ENCODE data around the gene ADCY5.

Gene ADCY5

GRCh38 chr3:123464211-123464610 is 15.3 kb upstream of the ADCY5 start:
- Histone ChIP-seq H3K9ac (ENCODE audit: low read length in 5 of 5) (no peak overlapping the region), H3K36me3 (ENCODE audit: control insufficient read depth in 5 of 5, insufficient read depth in 5 of 5, low read length in 5 of 5) (no peaks in the 10 kb centered on the region), H3K9me3 (ENCODE audit: control insufficient read depth in 5 of 5, low read length in 5 of 5) (no peaks in the 10 kb centered on the region), H3K4me1 (ENCODE audit: control insufficient read depth in 5 of 5, insufficient read depth in 5 of 5, low read length in 5 of 5) (peaks cover 0 to 3% (median 0%) of the 10 kb centered on the region in 5 donors), H3K27ac (ENCODE audit: low read depth, low read length) (no peak overlapping the region), H3K27me3 (ENCODE audit: control insufficient read depth in 5 of 5, insufficient read depth in 4 of 5, low read length in 5 of 5) (peaks cover 0 to 5% (median 0%) of the 10 kb centered on the region in 5 donors), H3K4me3 (ENCODE audit: low read depth in 1 of 5, low read length in 5 of 5) (no peak overlapping the region)

DNA sequence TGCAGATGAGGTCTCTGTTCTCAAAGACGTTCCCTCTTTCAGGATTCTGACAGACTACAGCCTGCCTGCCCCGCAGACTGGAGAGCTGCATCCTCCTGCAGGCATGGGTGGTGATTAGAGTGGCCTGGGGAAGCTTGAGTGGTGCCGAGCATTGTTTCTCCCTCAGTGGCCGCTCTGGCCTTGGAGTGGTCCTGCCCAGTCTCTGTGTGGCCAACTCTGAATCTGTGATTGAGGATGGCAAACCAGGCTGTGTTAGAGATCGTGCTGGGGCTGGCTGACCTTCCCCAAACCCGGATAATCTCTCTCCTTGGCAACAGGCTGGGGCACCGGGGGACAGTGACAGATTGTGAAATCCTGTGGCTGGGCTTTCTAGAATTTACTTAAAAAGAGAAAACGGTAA is 11.0 kb upstream of the ADCY5 start:
- H3K9me3 ChIP-seq (ENCODE audit: control insufficient read depth in 5 of 5, low read length in 5 of 5), result no peaks in the 10 kb centered on the region
- peaks cover 0 to 3% (median 0%) of the 10 kb centered on the region in 5 donors for H3K4me1 ChIP-seq (ENCODE audit: control insufficient read depth in 5 of 5, insufficient read depth in 5 of 5, low read length in 5 of 5)
- H3K27ac ChIP-seq (ENCODE audit: low read depth, low read length), result no peak overlapping the region
- H3K36me3 ChIP-seq (ENCODE audit: control insufficient read depth in 5 of 5, insufficient read depth in 5 of 5, low read length in 5 of 5), result no peaks in the 10 kb centered on the region
- H3K27me3 ChIP-seq (ENCODE audit: control insufficient read depth in 5 of 5, insufficient read depth in 4 of 5, low read length in 5 of 5), result peaks cover 0 to 7% (median 0%) of the 10 kb centered on the region in 5 donors
- no peak overlapping the region for H3K4me3 ChIP-seq (ENCODE audit: low read depth in 1 of 5, low read length in 5 of 5)
- H3K9ac ChIP-seq (ENCODE audit: low read length in 5 of 5), result no peak overlapping the region

DNA sequence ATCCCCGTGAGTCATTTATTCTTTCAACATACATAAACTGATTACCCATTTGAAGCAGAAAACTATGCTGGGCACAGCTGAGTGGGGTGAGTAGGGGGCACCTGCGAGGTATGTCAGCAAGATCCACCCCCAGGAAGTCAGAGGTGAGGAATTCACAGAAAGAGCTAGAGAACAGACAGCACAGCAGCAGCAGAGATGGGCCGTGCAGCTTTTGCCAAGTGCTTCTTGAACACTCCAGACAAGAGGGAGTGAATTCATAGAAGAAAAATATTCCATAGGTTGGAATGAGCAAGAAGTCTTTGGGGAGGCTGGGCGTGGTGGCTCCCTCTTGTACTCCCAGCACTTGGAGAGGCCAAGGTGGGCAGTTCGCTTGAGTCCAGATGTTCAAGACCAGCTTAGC is 9.4 kb upstream of the ADCY5 start:
- H3K4me1 ChIP-seq (ENCODE audit: control insufficient read depth in 5 of 5, insufficient read depth in 5 of 5, low read length in 5 of 5), result peaks cover 0 to 3% (median 0%) of the 10 kb centered on the region in 5 donors
- no peaks in the 10 kb centered on the region for H3K9me3 ChIP-seq (ENCODE audit: control insufficient read depth in 5 of 5, low read length in 5 of 5)
- H3K4me3 ChIP-seq (ENCODE audit: low read depth in 1 of 5, low read length in 5 of 5), result no peak overlapping the region
- H3K27ac ChIP-seq (ENCODE audit: low read depth, low read length), result no peak overlapping the region
- peaks cover 0 to 7% (median 0%) of the 10 kb centered on the region in 5 donors for H3K27me3 ChIP-seq (ENCODE audit: control insufficient read depth in 5 of 5, insufficient read depth in 4 of 5, low read length in 5 of 5)
- H3K9ac ChIP-seq (ENCODE audit: low read length in 5 of 5), result no peak overlapping the region
- no peaks in the 10 kb centered on the region for H3K36me3 ChIP-seq (ENCODE audit: control insufficient read depth in 5 of 5, insufficient read depth in 5 of 5, low read length in 5 of 5)

DNA sequence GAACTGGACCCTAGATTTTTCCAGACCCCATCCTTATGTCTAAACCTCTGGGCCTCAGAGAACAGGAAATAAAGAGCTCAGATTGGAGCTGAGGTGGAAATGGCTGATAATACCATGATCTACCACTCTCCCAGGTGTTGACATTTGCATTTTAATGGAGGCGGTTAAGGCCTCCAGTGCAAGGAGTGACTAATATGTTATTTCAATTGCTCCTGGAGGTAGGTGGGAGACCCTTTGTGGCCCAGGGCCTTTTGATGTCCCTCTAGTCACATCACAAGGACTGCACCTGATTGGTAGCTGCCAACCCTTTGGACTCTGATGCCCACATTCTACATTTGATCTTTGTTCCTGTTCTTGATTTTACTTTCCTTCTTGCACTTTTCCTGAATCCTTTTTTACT is 9.0 kb upstream of the ADCY5 start:
- Histone ChIP-seq H3K9ac (ENCODE audit: low read length in 5 of 5) (no peak overlapping the region), H3K27ac (ENCODE audit: low read depth, low read length) (no peak overlapping the region), H3K4me1 (ENCODE audit: control insufficient read depth in 5 of 5, insufficient read depth in 5 of 5, low read length in 5 of 5) (peaks cover 0 to 3% (median 0%) of the 10 kb centered on the region in 5 donors), H3K27me3 (ENCODE audit: control insufficient read depth in 5 of 5, insufficient read depth in 4 of 5, low read length in 5 of 5) (peaks cover 0 to 7% (median 0%) of the 10 kb centered on the region in 5 donors), H3K9me3 (ENCODE audit: control insufficient read depth in 5 of 5, low read length in 5 of 5) (no peaks in the 10 kb centered on the region), H3K36me3 (ENCODE audit: control insufficient read depth in 5 of 5, insufficient read depth in 5 of 5, low read length in 5 of 5) (no peaks in the 10 kb centered on the region), H3K4me3 (ENCODE audit: low read depth in 1 of 5, low read length in 5 of 5) (no peak overlapping the region)

GRCh38 chr3:123453675-123454074 is 4.8 kb upstream of the ADCY5 start:
- Histone ChIP-seq H3K9ac (ENCODE audit: low read length in 5 of 5) (no peak overlapping the region), H3K4me3 (ENCODE audit: low read depth in 1 of 5, low read length in 5 of 5) (no peak overlapping the region), H3K9me3 (ENCODE audit: control insufficient read depth in 5 of 5, low read length in 5 of 5) (no peaks in the 10 kb centered on the region), H3K4me1 (ENCODE audit: control insufficient read depth in 5 of 5, insufficient read depth in 5 of 5, low read length in 5 of 5) (peaks cover 0 to 19% (median 13%) of the 10 kb centered on the region in 5 donors), H3K27me3 (ENCODE audit: control insufficient read depth in 5 of 5, insufficient read depth in 4 of 5, low read length in 5 of 5) (peaks cover 0 to 8% (median 0%) of the 10 kb centered on the region in 5 donors), H3K36me3 (ENCODE audit: control insufficient read depth in 5 of 5, insufficient read depth in 5 of 5, low read length in 5 of 5) (no peaks in the 10 kb centered on the region), H3K27ac (ENCODE audit: low read depth, low read length) (no peak overlapping the region)

GRCh38 chr3:123451186-123451585 is 2.3 kb upstream of the ADCY5 start:
- H3K36me3 ChIP-seq (ENCODE audit: control insufficient read depth in 5 of 5, insufficient read depth in 5 of 5, low read length in 5 of 5), result no peaks in the 10 kb centered on the region
- H3K27me3 ChIP-seq (ENCODE audit: control insufficient read depth in 5 of 5, insufficient read depth in 4 of 5, low read length in 5 of 5), result peaks cover 0 to 10% (median 0%) of the 10 kb centered on the region in 5 donors
- no peak overlapping the region for H3K9ac ChIP-seq (ENCODE audit: low read length in 5 of 5)
- H3K9me3 ChIP-seq (ENCODE audit: control insufficient read depth in 5 of 5, low read length in 5 of 5), result no peaks in the 10 kb centered on the region
- H3K27ac ChIP-seq (ENCODE audit: low read depth, low read length), result no peak overlapping the region
- peaks cover 0 to 41% (median 34%) of the 10 kb centered on the region in 5 donors for H3K4me1 ChIP-seq (ENCODE audit: control insufficient read depth in 5 of 5, insufficient read depth in 5 of 5, low read length in 5 of 5)
- no peak overlapping the region for H3K4me3 ChIP-seq (ENCODE audit: low read depth in 1 of 5, low read length in 5 of 5)

DNA sequence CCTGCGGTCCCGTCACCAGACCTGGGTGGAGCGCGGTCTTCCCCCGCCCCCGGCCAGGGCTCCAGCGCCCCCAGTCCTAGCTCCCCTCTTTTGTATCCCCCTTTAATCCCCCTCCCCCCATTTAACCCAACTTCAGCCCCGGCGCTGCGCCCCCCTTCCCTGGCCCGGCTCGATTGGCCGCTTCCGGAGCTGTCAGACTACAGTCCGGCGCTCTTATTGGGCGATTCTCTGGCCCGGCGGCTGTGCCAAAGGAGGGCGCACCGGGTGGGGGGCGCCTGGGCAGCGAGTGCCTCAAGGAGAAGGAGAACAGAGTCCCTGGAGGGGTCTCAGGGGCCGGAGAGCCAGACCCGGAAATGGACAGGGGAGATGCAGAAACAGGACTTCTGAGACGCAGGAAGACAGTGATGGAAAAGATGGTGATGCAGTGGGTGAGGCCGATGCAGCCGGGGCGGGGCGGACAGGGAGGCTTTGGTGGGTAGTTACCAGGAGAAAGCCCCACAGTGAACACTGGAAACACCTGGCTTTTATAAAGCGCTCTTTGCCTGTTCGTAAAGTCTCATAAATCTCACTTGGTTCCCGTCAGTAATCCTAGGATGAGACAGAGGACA is 1.2 kb upstream of the ADCY5 start:
- no peak overlapping the region for H3K9ac ChIP-seq (ENCODE audit: low read length in 5 of 5)
- peak overlapping the region in 4 of 5 donors; percentile 49 to 69 (median 58) for H3K4me3 ChIP-seq (ENCODE audit: low read depth in 1 of 5, low read length in 5 of 5)
- H3K4me1 ChIP-seq (ENCODE audit: control insufficient read depth in 5 of 5, insufficient read depth in 5 of 5, low read length in 5 of 5), result peaks cover 0 to 52% (median 45%) of the 10 kb centered on the region in 5 donors
- H3K9me3 ChIP-seq (ENCODE audit: control insufficient read depth in 5 of 5, low read length in 5 of 5), result no peaks in the 10 kb centered on the region
- H3K27ac ChIP-seq (ENCODE audit: low read depth, low read length), result no peak overlapping the region
- H3K27me3 ChIP-seq (ENCODE audit: control insufficient read depth in 5 of 5, insufficient read depth in 4 of 5, low read length in 5 of 5), result peaks cover 0 to 11% (median 0%) of the 10 kb centered on the region in 5 donors
- H3K36me3 ChIP-seq (ENCODE audit: control insufficient read depth in 5 of 5, insufficient read depth in 5 of 5, low read length in 5 of 5), result no peaks in the 10 kb centered on the region

GRCh38 chr3:123449102-123449996 is 459 bp upstream of the ADCY5 start:
- no peaks in the 10 kb centered on the region for H3K9me3 ChIP-seq (ENCODE audit: control insufficient read depth in 5 of 5, low read length in 5 of 5)
- peaks cover 0 to 11% (median 0%) of the 10 kb centered on the region in 5 donors for H3K27me3 ChIP-seq (ENCODE audit: control insufficient read depth in 5 of 5, insufficient read depth in 4 of 5, low read length in 5 of 5)
- peak overlapping the region in 4 of 5 donors; percentile 56 to 69 (median 64) for H3K4me3 ChIP-seq (ENCODE audit: low read depth in 1 of 5, low read length in 5 of 5)
- H3K4me1 ChIP-seq (ENCODE audit: control insufficient read depth in 5 of 5, insufficient read depth in 5 of 5, low read length in 5 of 5), result peaks cover 0 to 55% (median 52%) of the 10 kb centered on the region in 5 donors
- H3K27ac ChIP-seq (ENCODE audit: low read depth, low read length), result no peak overlapping the region
- peak overlapping the region in 3 of 5 donors; percentile 51 to 83 (median 68) for H3K9ac ChIP-seq (ENCODE audit: low read length in 5 of 5)
- H3K36me3 ChIP-seq (ENCODE audit: control insufficient read depth in 5 of 5, insufficient read depth in 5 of 5, low read length in 5 of 5), result no peaks in the 10 kb centered on the region

DNA sequence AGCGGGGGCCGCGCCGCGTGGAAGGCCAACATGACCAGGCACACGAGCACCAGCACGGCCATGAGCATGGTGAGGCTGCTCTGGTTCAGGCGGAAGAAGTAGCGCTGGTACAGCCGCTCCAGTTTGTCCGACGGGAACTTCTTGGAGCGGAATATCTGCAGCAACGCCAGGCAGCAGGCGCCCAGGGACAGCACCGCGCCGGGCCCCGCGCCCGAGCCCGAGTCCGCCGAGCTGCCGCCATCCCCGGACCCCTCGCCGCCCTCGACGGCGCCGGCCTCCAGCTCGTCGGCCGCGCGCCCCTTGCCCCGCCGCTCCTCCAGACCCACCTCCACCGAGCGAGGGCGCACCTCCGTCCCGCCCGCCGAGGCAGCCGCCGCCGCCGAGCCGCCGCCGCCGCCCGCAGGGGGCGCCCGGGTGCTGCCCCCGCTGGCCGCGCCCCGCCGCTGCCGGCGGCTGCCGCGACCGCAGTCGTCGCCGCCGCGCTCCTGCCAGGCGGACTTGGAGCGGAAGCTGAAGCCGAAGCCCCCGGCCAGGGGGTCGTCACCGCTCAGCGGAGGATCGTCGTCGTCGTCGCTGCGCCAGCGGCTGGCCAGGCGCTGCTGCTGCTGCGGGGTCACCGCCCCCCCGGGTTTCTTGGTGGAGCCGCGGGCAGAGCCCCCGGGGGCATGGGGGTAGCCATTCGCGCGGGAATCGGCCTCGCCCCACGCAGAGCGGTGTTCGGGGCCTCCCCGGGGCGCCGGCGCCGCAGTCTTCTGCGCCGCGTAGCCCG is 957 bp downstream of the ADCY5 start:
- H3K27me3 ChIP-seq (ENCODE audit: control insufficient read depth in 5 of 5, insufficient read depth in 4 of 5, low read length in 5 of 5), result peaks cover 0 to 15% (median 0%) of the 10 kb centered on the region in 5 donors
- H3K4me3 ChIP-seq (ENCODE audit: low read depth in 1 of 5, low read length in 5 of 5), result peak overlapping the region in 4 of 5 donors; percentile 56 to 72 (median 65)
- H3K27ac ChIP-seq (ENCODE audit: low read depth, low read length), result no peak overlapping the region
- no peaks in the 10 kb centered on the region for H3K9me3 ChIP-seq (ENCODE audit: control insufficient read depth in 5 of 5, low read length in 5 of 5)
- H3K36me3 ChIP-seq (ENCODE audit: control insufficient read depth in 5 of 5, insufficient read depth in 5 of 5, low read length in 5 of 5), result no peaks in the 10 kb centered on the region
- peaks cover 0 to 62% (median 60%) of the 10 kb centered on the region in 5 donors for H3K4me1 ChIP-seq (ENCODE audit: control insufficient read depth in 5 of 5, insufficient read depth in 5 of 5, low read length in 5 of 5)
- peak overlapping the region in 3 of 5 donors; percentile 56 to 66 (median 58) for H3K9ac ChIP-seq (ENCODE audit: low read length in 5 of 5)

Data from subcutaneous abdominal adipose tissue (tissue), 5 donors.